Activated naive CD8-positive, alpha-beta T cell treated with anti-CD3 and anti-CD28 coated beads for 36 hours (primary cell): ENCODE results near the gene SCARB1. TPM values are rescaled to one million over a fixed set of nuclear protein-coding genes. Genes with fewer than 3 reads are reported as not detected.
A peak's percentile ranks its signal among the peaks of the same experiment; 100 is the strongest.

Source experiments
- DNase-seq: peaks from one replicate; pipeline ENCODE4 v3.0.0; 2021
- H3K27ac Mint-ChIP-seq: one replicate; pipeline ENCODE4 v1.8.0; 2022; ENCODE audit warnings: mild to moderate bottlenecking, moderate library complexity, mixed read lengths
- H3K27me3 Mint-ChIP-seq: one replicate; pipeline ENCODE4 v1.8.0; 2022; ENCODE audit warnings: mild to moderate bottlenecking, mixed read lengths
- H3K36me3 Mint-ChIP-seq: one replicate; pipeline ENCODE4 v1.8.0; 2021; ENCODE audit warnings: mild to moderate bottlenecking, mixed read lengths
- H3K4me1 Mint-ChIP-seq: one replicate; pipeline ENCODE4 v1.8.0; 2021; ENCODE audit warnings: mixed read lengths
- H3K4me3 Mint-ChIP-seq: one replicate; pipeline ENCODE4 v1.8.0; 2022; ENCODE audit warnings: mild to moderate bottlenecking, moderate library complexity, mixed read lengths
- H3K9me3 Mint-ChIP-seq: one replicate; pipeline ENCODE4 v1.8.0; 2022; ENCODE audit warnings: mixed read lengths
- total RNA-seq, 2 experiments: library from RNA; stranded (reverse); gene quantifications; one replicate each; pipeline ENCODE4 v1.2.3, GENCODE V29; 2021

The SCARB1 gene
- total RNA-seq, 2 experiments from 2014 or later: 40.3 to 43.8 TPM

- Mint-ChIP-seq H3K4me3 (no peak overlapping the region), H3K27me3 (no peaks in the 10 kb centered on the region), H3K4me1 (peaks cover 22% of the 10 kb centered on the region), H3K27ac (no peak overlapping the region), H3K9me3 (peaks cover 9% of the 10 kb centered on the region), H3K36me3 (peaks cover 20% of the 10 kb centered on the region)
- no peak for DNase-seq
Measured at GRCh38 chr12:124778411-124778810, 85.3 kb downstream of the SCARB1 start.

- DNase-seq: no peak
- Mint-ChIP-seq H3K27me3 (peaks cover 2% of the 10 kb centered on the region), H3K4me1 (peaks cover 26% of the 10 kb centered on the region), H3K36me3 (peaks cover 14% of the 10 kb centered on the region), H3K4me3 (no peak overlapping the region), H3K9me3 (peaks cover 9% of the 10 kb centered on the region), H3K27ac (no peak overlapping the region)
Measured at GRCh38 chr12:124777399-124778372, 86.0 kb downstream of the SCARB1 start.

GRCh38 chr12:124776125-124776513 lies 87.5 kb downstream of the SCARB1 start:
- peaks cover 17% of the 10 kb centered on the region for H3K27me3 Mint-ChIP-seq
- no peak overlapping the region for H3K27ac Mint-ChIP-seq
- DNase-seq: no peak
- H3K9me3 Mint-ChIP-seq: peaks cover 9% of the 10 kb centered on the region
- peaks cover 14% of the 10 kb centered on the region for H3K36me3 Mint-ChIP-seq
- H3K4me1 Mint-ChIP-seq: peaks cover 34% of the 10 kb centered on the region
- no peak overlapping the region for H3K4me3 Mint-ChIP-seq

- Mint-ChIP-seq H3K9me3 (peaks cover 9% of the 10 kb centered on the region), H3K27ac (peak overlapping the region; percentile 93), H3K4me3 (peak overlapping the region; percentile 61), H3K36me3 (peaks cover 14% of the 10 kb centered on the region), H3K4me1 (peaks cover 34% of the 10 kb centered on the region), H3K27me3 (peaks cover 22% of the 10 kb centered on the region)
- DNase-seq: peak; percentile 86
Measured at GRCh38 chr12:124774462-124775167, 89.0 kb downstream of the SCARB1 start.

GRCh38 chr12:124774054-124774461 lies 89.6 kb downstream of the SCARB1 start:
- peaks cover 14% of the 10 kb centered on the region for H3K36me3 Mint-ChIP-seq

GRCh38 chr12:124772289-124773170 lies 91.1 kb downstream of the SCARB1 start:
- H3K4me3 Mint-ChIP-seq: no peak overlapping the region
- peaks cover 22% of the 10 kb centered on the region for H3K27me3 Mint-ChIP-seq
- H3K9me3 Mint-ChIP-seq: peaks cover 9% of the 10 kb centered on the region
- peaks cover 14% of the 10 kb centered on the region for H3K36me3 Mint-ChIP-seq
- no peak for DNase-seq
- H3K27ac Mint-ChIP-seq: no peak overlapping the region
- peaks cover 32% of the 10 kb centered on the region for H3K4me1 Mint-ChIP-seq

More at GRCh38 chr12:124774054-124774461, 89.6 kb downstream of the SCARB1 start:
- DNase-seq: peak; percentile 35
- H3K4me3 Mint-ChIP-seq: peak overlapping the region; percentile 61
- peaks cover 22% of the 10 kb centered on the region for H3K27me3 Mint-ChIP-seq
- H3K27ac Mint-ChIP-seq: peak overlapping the region; percentile 93
- H3K9me3 Mint-ChIP-seq: peaks cover 9% of the 10 kb centered on the region
- peaks cover 34% of the 10 kb centered on the region for H3K4me1 Mint-ChIP-seq

GRCh38 chr12:124771462-124772288 lies 92.0 kb downstream of the SCARB1 start:
- Mint-ChIP-seq H3K27ac (no peak overlapping the region), H3K4me1 (peaks cover 39% of the 10 kb centered on the region), H3K27me3 (peaks cover 22% of the 10 kb centered on the region), H3K4me3 (no peak overlapping the region), H3K36me3 (peaks cover 14% of the 10 kb centered on the region), H3K9me3 (peaks cover 9% of the 10 kb centered on the region)
- DNase-seq: peak; percentile 82

- Mint-ChIP-seq H3K27me3 (peaks cover 22% of the 10 kb centered on the region), H3K4me1 (peaks cover 37% of the 10 kb centered on the region)
Measured at GRCh38 chr12:124770728-124771127, 92.9 kb downstream of the SCARB1 start.

GRCh38 chr12:124769881-124770512 lies 93.7 kb downstream of the SCARB1 start:
- peaks cover 7% of the 10 kb centered on the region for H3K9me3 Mint-ChIP-seq
- H3K27me3 Mint-ChIP-seq: peaks cover 22% of the 10 kb centered on the region
- peaks cover 32% of the 10 kb centered on the region for H3K4me1 Mint-ChIP-seq
- no peak for DNase-seq
- H3K27ac Mint-ChIP-seq: no peak overlapping the region
- peaks cover 2% of the 10 kb centered on the region for H3K36me3 Mint-ChIP-seq
- no peak overlapping the region for H3K4me3 Mint-ChIP-seq

More at GRCh38 chr12:124770728-124771127, 92.9 kb downstream of the SCARB1 start:
- peaks cover 8% of the 10 kb centered on the region for H3K9me3 Mint-ChIP-seq
- H3K4me3 Mint-ChIP-seq: no peak overlapping the region
- DNase-seq: no peak
- no peak overlapping the region for H3K27ac Mint-ChIP-seq
- peaks cover 6% of the 10 kb centered on the region for H3K36me3 Mint-ChIP-seq

GRCh38 chr12:124769163-124769530 lies 94.5 kb downstream of the SCARB1 start:
- Mint-ChIP-seq H3K27me3 (peaks cover 22% of the 10 kb centered on the region), H3K9me3 (peaks cover 14% of the 10 kb centered on the region), H3K4me1 (peaks cover 30% of the 10 kb centered on the region), H3K4me3 (no peak overlapping the region), H3K36me3 (peaks cover 4% of the 10 kb centered on the region), H3K27ac (no peak overlapping the region)
- no peak for DNase-seq

GRCh38 chr12:124768452-124769162 lies 95.1 kb downstream of the SCARB1 start:
- H3K4me1 Mint-ChIP-seq: peaks cover 28% of the 10 kb centered on the region
- peaks cover 4% of the 10 kb centered on the region for H3K36me3 Mint-ChIP-seq
- peaks cover 14% of the 10 kb centered on the region for H3K9me3 Mint-ChIP-seq
- H3K4me3 Mint-ChIP-seq: no peak overlapping the region
- no peak for DNase-seq
- H3K27me3 Mint-ChIP-seq: peaks cover 22% of the 10 kb centered on the region
- H3K27ac Mint-ChIP-seq: no peak overlapping the region

GRCh38 chr12:124767066-124767821 lies 96.4 kb downstream of the SCARB1 start:
- peaks cover 35% of the 10 kb centered on the region for H3K4me1 Mint-ChIP-seq
- H3K36me3 Mint-ChIP-seq: peaks cover 4% of the 10 kb centered on the region
- no peak overlapping the region for H3K27ac Mint-ChIP-seq
- H3K4me3 Mint-ChIP-seq: no peak overlapping the region
- H3K27me3 Mint-ChIP-seq: peaks cover 15% of the 10 kb centered on the region
- peak; percentile 82 for DNase-seq
- peaks cover 26% of the 10 kb centered on the region for H3K9me3 Mint-ChIP-seq
